GM12878 (cell line): ENCODE measurements around the gene GRAMD1B. TPM values are rescaled to one million over a fixed set of nuclear protein-coding genes. Genes with fewer than 3 reads are reported as not detected.

Experiments used
- ATAC-seq: fragments of 200-7000 bp; cut with Tn5 transposase; 3 replicates; pipeline ENCODE4 v1.9.1; 2020; ENCODE audit warnings: mild to moderate bottlenecking, moderate library complexity
- BruUV-seq: library from RNA; stranded (reverse); fragments of 400-500 nt; replicated peaks from 2 replicates; lab custom pipeline; 2021; lab: Mats Ljungman, UMichigan
- CTCF ChIA-PET: fragments of 300-600 bp; sonication (Branson Sonifier 250); formaldehyde crosslinking; extraction: SDS; loops from one replicate; lab custom pipeline; 2021; ENCODE audit warnings: inconsistent platforms; lab: Yijun Ruan, JAX
- POLR2A ChIA-PET: fragments of 350-600 bp; formaldehyde crosslinking; extraction: SDS; loops from one replicate; lab custom pipeline; 2021; ENCODE audit warnings: inconsistent platforms; lab: Charles Lee
- RAD21 ChIA-PET: fragments of 300-600 bp; sonication (Branson Sonifier 250); formaldehyde crosslinking; loops from one replicate; lab custom pipeline; 2023; ENCODE audit warnings: antibody characterized with exemption; ENCODE audit not compliant: unreplicated experiment; lab: Charles Lee
- SMC1A ChIA-PET: fragments of 300-600 bp; sonication (Branson Sonifier 250); formaldehyde crosslinking; loops from one replicate; lab custom pipeline; 2023; ENCODE audit not compliant: unreplicated experiment, uncharacterized antibody; lab: Charles Lee
- DNase-seq: peaks from one replicate; pipeline ENCODE4 v3.0.0-alpha.2; 2011; ENCODE audit warnings: low read depth, low spot score
- FAIRE-seq: peaks from 3 replicates; lab custom pipeline; 2011; peaks lifted over from hg19 to GRCh38; lab: Jason Lieb, UNC
- H2AFZ ChIP-seq: 2 replicates; pipeline ENCODE4 v1.6.0; 2011; ENCODE audit warnings: low read depth, low read length, control low read depth; ENCODE audit not compliant: control insufficient read depth
- H3K27ac ChIP-seq: 2 replicates; pipeline ENCODE4 v1.5.1; 2011; ENCODE audit warnings: control low read depth; ENCODE audit not compliant: control insufficient read depth, insufficient read depth
- H3K27me3 ChIP-seq, 2 experiments: replicated peaks in 1 of 2; 2 replicates each; pipeline versions ENCODE4 v1.6.0 to v1.6.1; 2011; ENCODE audit warnings: low read length in 1 of 2; ENCODE audit not compliant: control insufficient read depth in 2 of 2, insufficient read depth in 2 of 2
- H3K36me3 ChIP-seq, 2 experiments: 2 replicates each; pipeline ENCODE4 v1.5.1; 2011; ENCODE audit warnings: low read length in 1 of 2; ENCODE audit not compliant: control insufficient read depth in 2 of 2, insufficient read depth in 2 of 2
- H3K4me1 ChIP-seq: 2 replicates; pipeline ENCODE4 v1.6.1; 2011; ENCODE audit warnings: mild to moderate bottlenecking, low read length, moderate library complexity, mixed read lengths; ENCODE audit not compliant: control insufficient read depth, insufficient read depth
- H3K4me2 ChIP-seq: 2 replicates; pipeline ENCODE4 v1.6.0; 2011; ENCODE audit warnings: control low read depth; ENCODE audit not compliant: control insufficient read depth, insufficient read depth
- H3K4me3 ChIP-seq: fragments of 200-600 bp; sonication (generic); 2 replicates; pipeline ENCODE4 v1.5.1; 2016
- H3K79me2 ChIP-seq: 2 replicates; pipeline ENCODE4 v1.6.0; 2011; ENCODE audit warnings: low read length; ENCODE audit not compliant: control insufficient read depth, insufficient read depth
- H3K9ac ChIP-seq: 2 replicates; pipeline ENCODE4 v1.8.0; 2011; ENCODE audit warnings: low read length, control low read depth, mixed read lengths; ENCODE audit not compliant: control insufficient read depth, insufficient read depth
- H3K9me3 ChIP-seq: replicated peaks from 3 replicates; pipeline ENCODE4 v1.5.1; 2011; ENCODE audit warnings: mild to moderate bottlenecking, low read length; ENCODE audit not compliant: control insufficient read depth, insufficient read depth
- H4K20me1 ChIP-seq: 2 replicates; pipeline ENCODE4 v1.6.0; 2011; ENCODE audit not compliant: control insufficient read depth, insufficient read depth
- ATF7 ChIP-seq: fragments of 450-650 bp; IDR thresholded peaks from 2 replicates; pipeline ENCODE4 v1.6.1; 2016; ENCODE audit warnings: low read depth, mild to moderate bottlenecking
- BRCA1 ChIP-seq: IDR thresholded peaks from 2 replicates; pipeline ENCODE4 v1.6.1; 2011; ENCODE audit warnings: low read depth, low read length, improper control_type of control experiment
- CBX5 ChIP-seq: sonication (generic); IDR thresholded peaks from 2 replicates; pipeline ENCODE4 v1.6.1; 2016; ENCODE audit warnings: low read depth, moderate library complexity, mild to moderate bottlenecking, inconsistent platforms
- CHD2 ChIP-seq: IDR thresholded peaks from 2 replicates; pipeline ENCODE4 v1.6.1; 2011; ENCODE audit warnings: low read depth, low read length, improper control_type of control experiment, borderline replicate concordance
- GATAD2B ChIP-seq: fragments of 450-650 bp; conservative IDR thresholded peaks from 2 replicates; pipeline ENCODE4 v1.6.1; 2017; ENCODE audit warnings: low read depth, mild to moderate bottlenecking, moderate library complexity
- PAX5 ChIP-seq: IDR thresholded peaks from 2 replicates; pipeline ENCODE4 v1.6.1; 2011; ENCODE audit warnings: low read depth, low read length, borderline replicate concordance
- RELA ChIP-seq: fragments of 450-650 bp; IDR thresholded peaks from 2 replicates; pipeline ENCODE4 v1.8.0; 2014; ENCODE audit warnings: borderline replicate concordance; ENCODE audit not compliant: partially characterized antibody
- SMC3 ChIP-seq: IDR thresholded peaks from 2 replicates; pipeline ENCODE4 v1.6.1; 2011; ENCODE audit warnings: low read length, improper control_type of control experiment, borderline replicate concordance
- SPI1 ChIP-seq: IDR thresholded peaks from 2 replicates; pipeline ENCODE4 v1.6.1; 2011; ENCODE audit warnings: low read depth, mild to moderate bottlenecking, low read length, moderate library complexity, borderline replicate concordance; ENCODE audit not compliant: insufficient read depth
- SUPT20H ChIP-seq: IDR thresholded peaks from 2 replicates; pipeline ENCODE4 v1.6.1; 2011; ENCODE audit warnings: low read depth, mild to moderate bottlenecking, low read length, moderate library complexity, borderline replicate concordance; ENCODE audit not compliant: control insufficient read depth
- TCF7 ChIP-seq: IDR thresholded peaks from 2 replicates; pipeline ENCODE4 v1.6.1; 2014; ENCODE audit warnings: antibody characterized with exemption, borderline replicate concordance
- ZBTB40 ChIP-seq: fragments of 450-650 bp; IDR thresholded peaks from 2 replicates; pipeline ENCODE4 v1.6.1; 2016; ENCODE audit warnings: mild to moderate bottlenecking, moderate library complexity, borderline replicate concordance
- ZNF217 ChIP-seq: fragments of 450-650 bp; IDR thresholded peaks from 2 replicates; pipeline ENCODE4 v1.6.1; 2017; ENCODE audit warnings: antibody characterized with exemption, mild to moderate bottlenecking
- ZNF24 ChIP-seq: fragments of 450-650 bp; IDR thresholded peaks from 2 replicates; pipeline ENCODE4 v1.6.1; 2017; ENCODE audit warnings: antibody characterized with exemption, mild to moderate bottlenecking
- WGBS: methylation state at CpG from one replicate; pipeline ENCODE4 v1.1.6; 2016; ENCODE audit warnings: low lambda C conversion rate; ENCODE audit not compliant: insufficient replicate concordance, insufficient coverage; ENCODE audit errors: missing lambda C conversion rate; 5-methylcytosine and 5-hydroxymethylcytosine counted together
- in situ Hi-C: fragments of 300-500 bp; cut with MboI; formaldehyde crosslinking; loops from 9 replicates; pipeline ENCODE4 v1.14.3; 2018; ENCODE audit warnings: mixed read lengths
- intact Hi-C: fragments of 100-400 bp; cut with micrococcal nuclease; formaldehyde crosslinking; loops from one replicate; pipeline ENCODE4 v1.14.2; 2022; ENCODE audit not compliant: unreplicated experiment
- polyA plus RNA-seq, 11 experiments: library from polyadenylated mRNA; depleted of rRNA in 4 of 11; unstranded in 6 of 11; stranded (reverse) in 5 of 11; fragments of >200 nt; fragmentation: Nextera tagmentation in 4 of 11; fragmentation: Illumina TruSeq in 1 of 11; extraction: Ambion mirVana in 4 of 11; extraction: Trizol in 1 of 11; gene quantifications; 1 replicate in 1 of 11; 2 replicates in 10 of 11; pipeline versions ENCODE4 v1.2.1 to v1.2.3, GENCODE V29; 2011 to 2016; ENCODE audit warnings: inconsistent platforms in 2 of 11, missing spikeins in 2 of 11, low read depth in 1 of 11
- total RNA-seq, 4 experiments: library from RNA; depleted of rRNA in 3 of 4; stranded (reverse); fragments of >200 nt in 3 of 4; fragmentation: Illumina TruSeq in 1 of 4; extraction: Trizol in 1 of 4; gene quantifications; 2 replicates each; pipeline versions ENCODE4 v1.2.1 to v1.2.3, GENCODE V29; 2013 to 2021
- TF ChIP-seq, protein P1 (sequence below): fragments of 450-650 bp; IDR thresholded peaks from 2 replicates; pipeline ENCODE4 v1.6.1; 2017; ENCODE audit warnings: antibody characterized with exemption, mild to moderate bottlenecking, moderate library complexity

Gene GRAMD1B
- total and polyA plus RNA-seq, 10 of the 15 experiments (the other 5 are each of a cell fraction or from before 2014, with no cell fraction given), result 1.9 to 49.1 (median 26.9) TPM

DNA sequence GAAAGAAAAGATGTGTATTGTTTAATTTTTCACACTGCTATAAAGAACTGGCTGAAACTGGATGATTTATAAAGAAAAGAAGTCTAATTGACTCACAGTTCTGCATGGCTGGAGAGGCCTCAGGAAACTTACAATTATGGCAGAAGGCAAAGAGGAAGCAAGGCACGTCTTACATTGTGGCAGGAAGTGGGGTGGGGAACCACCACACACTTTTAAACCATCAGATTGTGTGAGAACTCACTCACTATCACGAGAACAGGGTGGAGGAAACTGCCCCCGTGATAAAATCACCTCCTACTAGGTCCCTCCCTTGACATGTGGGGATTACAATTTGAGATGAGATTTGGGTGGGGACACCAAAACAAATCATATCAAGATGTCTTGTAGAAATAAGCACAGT is 229.9 kb downstream of the GRAMD1B start (continued):
- TF ChIP-seq PAX5 (peak; percentile 65; the same call in 1 of the 2 replicates), ATF7 (peak; percentile 34; the same call in 1 of the 2 replicates), CBX5 (0 out of 2 replicates have a peak, but pooled peaks have one; percentile 52)

DNA sequence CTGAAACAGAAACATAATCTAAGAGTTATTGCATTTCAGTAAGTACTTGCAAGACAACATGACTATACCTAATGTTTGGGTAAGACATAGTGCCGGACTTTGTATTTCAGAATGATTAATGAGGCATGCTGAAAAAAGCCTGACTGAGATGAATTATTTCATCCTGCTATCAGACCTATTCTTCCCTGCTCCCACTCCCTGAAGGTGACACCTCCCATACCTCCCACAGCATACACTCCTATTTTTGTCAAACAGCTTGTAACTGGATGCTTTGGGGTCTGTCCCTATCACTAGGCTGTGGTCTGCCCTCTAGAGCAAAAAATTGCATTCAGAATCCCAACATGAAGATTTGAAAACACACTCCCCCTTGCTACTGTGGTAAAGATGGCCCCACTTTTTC is 235.2 kb downstream of the GRAMD1B start:
- DNase-seq (no peak), FAIRE-seq (no peak), ATAC-seq (no peak)
- ChIA-PET CTCF (no interaction called here), SMC1A (no interaction called here), RAD21 (no interaction called here), POLR2A (no interaction called here)
- intact Hi-C loops, result no loop called here
- TF ChIP-seq BRCA1 (no peak), GATAD2B (no peak), SPI1 (no peak), SMC3 (no peak), ZBTB40 (no peak), RELA (no peak), CHD2 (no peak), SUPT20H (no peak), ZNF217 (no peak), ZNF24 (no peak), TCF7 (no peak)
- TF ChIP-seq, protein P1, sequence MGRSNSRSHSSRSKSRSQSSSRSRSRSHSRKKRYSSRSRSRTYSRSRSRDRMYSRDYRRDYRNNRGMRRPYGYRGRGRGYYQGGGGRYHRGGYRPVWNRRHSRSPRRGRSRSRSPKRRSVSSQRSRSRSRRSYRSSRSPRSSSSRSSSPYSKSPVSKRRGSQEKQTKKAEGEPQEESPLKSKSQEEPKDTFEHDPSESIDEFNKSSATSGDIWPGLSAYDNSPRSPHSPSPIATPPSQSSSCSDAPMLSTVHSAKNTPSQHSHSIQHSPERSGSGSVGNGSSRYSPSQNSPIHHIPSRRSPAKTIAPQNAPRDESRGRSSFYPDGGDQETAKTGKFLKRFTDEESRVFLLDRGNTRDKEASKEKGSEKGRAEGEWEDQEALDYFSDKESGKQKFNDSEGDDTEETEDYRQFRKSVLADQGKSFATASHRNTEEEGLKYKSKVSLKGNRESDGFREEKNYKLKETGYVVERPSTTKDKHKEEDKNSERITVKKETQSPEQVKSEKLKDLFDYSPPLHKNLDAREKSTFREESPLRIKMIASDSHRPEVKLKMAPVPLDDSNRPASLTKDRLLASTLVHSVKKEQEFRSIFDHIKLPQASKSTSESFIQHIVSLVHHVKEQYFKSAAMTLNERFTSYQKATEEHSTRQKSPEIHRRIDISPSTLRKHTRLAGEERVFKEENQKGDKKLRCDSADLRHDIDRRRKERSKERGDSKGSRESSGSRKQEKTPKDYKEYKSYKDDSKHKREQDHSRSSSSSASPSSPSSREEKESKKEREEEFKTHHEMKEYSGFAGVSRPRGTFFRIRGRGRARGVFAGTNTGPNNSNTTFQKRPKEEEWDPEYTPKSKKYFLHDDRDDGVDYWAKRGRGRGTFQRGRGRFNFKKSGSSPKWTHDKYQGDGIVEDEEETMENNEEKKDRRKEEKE, result no peak
- no peak overlapping the region for H2AFZ ChIP-seq
- no peak overlapping the region for H3K27ac ChIP-seq
- H3K4me2 ChIP-seq, result no peak overlapping the region
- H3K9ac ChIP-seq, result no peak overlapping the region
- H3K9me3 ChIP-seq, result peaks cover 1% of the 10 kb centered on the region; the same call in 2 of the 3 replicates
- BruUV-seq, result no TSS peak
- no peaks in the 10 kb centered on the region; a peak in 1 of 4 replicates for H3K27me3 ChIP-seq
- no peaks in the 10 kb centered on the region for H4K20me1 ChIP-seq
- H3K4me3 ChIP-seq, result no peak overlapping the region
- no peaks in the 10 kb centered on the region for H3K79me2 ChIP-seq
- WGBS, result 88% methylated on average over 1 of the region's 1 CpG
- H3K4me1 ChIP-seq, result peaks cover 2% of the 10 kb centered on the region; the same call in 1 of the 2 replicates
- H3K36me3 ChIP-seq, result no peaks in the 10 kb centered on the region
- in situ Hi-C loops, result no loop called here
